ENCODE measurements around the gene PMS1. TPM values are rescaled to one million over a fixed set of nuclear protein-coding genes. Genes with fewer than 3 reads are reported as not detected.

PMS1 gene
- total and polyA plus RNA-seq, 4 donors, result 6.8 to 40.3 (median 18.4) TPM

- TF ChIP-seq CTCF (IDR thresholded peaks at IDR 0.05; ENCODE audit: control extremely low read depth, extremely low read depth), result no peak
- DNase-seq (no peak), ATAC-seq (ENCODE audit: insufficient read depth, low FRiP score) (no peak)
- Histone ChIP-seq H3K27ac (ENCODE audit: low read depth in 1 of 2, low read length in 1 of 2) (no peak overlapping the region), H3K4me1 (ENCODE audit: control insufficient read depth in 5 of 5, insufficient read depth in 5 of 5, low read length in 5 of 5) (no peaks in the 10 kb centered on the region), H3K36me3 (ENCODE audit: control insufficient read depth in 4 of 4, insufficient read depth in 4 of 4, low read length in 4 of 4) (peaks cover 1 to 5% (median 3%) of the 10 kb centered on the region in 4 donors), H3K27me3 (ENCODE audit: control insufficient read depth in 3 of 3, insufficient read depth in 3 of 3, low read length in 2 of 3) (no peaks in the 10 kb centered on the region), H3K4me3 (no peak overlapping the region), H3K9me3 (ENCODE audit: control insufficient read depth in 4 of 4, insufficient read depth in 3 of 4, low read length in 3 of 4) (peaks cover 0 to 2% (median 0%) of the 10 kb centered on the region in 4 donors), H3K9ac (ENCODE audit: insufficient read depth in 1 of 2, low read length in 2 of 2) (no peak overlapping the region)
- 80 to 83% methylated on average over 4 of the region's 4 CpGs for WGBS, 2 donors
Observed at GRCh38 chr2:189874586-189875320, 90.5 kb downstream of the PMS1 start.

GRCh38 chr2:189876271-189876670 lies 92.0 kb downstream of the PMS1 start:
- ATAC-seq (ENCODE audit: insufficient read depth, low FRiP score) (no peak), DNase-seq (no peak)
- H3K9ac ChIP-seq (ENCODE audit: insufficient read depth in 1 of 2, low read length in 2 of 2), result no peak overlapping the region
- peaks cover 0 to 2% (median 0%) of the 10 kb centered on the region in 4 donors for H3K9me3 ChIP-seq (ENCODE audit: control insufficient read depth in 4 of 4, insufficient read depth in 3 of 4, low read length in 3 of 4)
- TF ChIP-seq CTCF (IDR thresholded peaks at IDR 0.05; ENCODE audit: control extremely low read depth, extremely low read depth), result no peak
- no peak overlapping the region for H3K4me3 ChIP-seq
- no peak overlapping the region for H3K27ac ChIP-seq (ENCODE audit: low read depth in 1 of 2, low read length in 1 of 2)
- no peaks in the 10 kb centered on the region for H3K27me3 ChIP-seq (ENCODE audit: control insufficient read depth in 3 of 3, insufficient read depth in 3 of 3, low read length in 2 of 3)
- H3K36me3 ChIP-seq (ENCODE audit: control insufficient read depth in 4 of 4, insufficient read depth in 4 of 4, low read length in 4 of 4), result peaks cover 1 to 5% (median 3%) of the 10 kb centered on the region in 4 donors
- 49 to 64% methylated on average over 2 of the region's 2 CpGs for WGBS, 2 donors
- H3K4me1 ChIP-seq (ENCODE audit: control insufficient read depth in 5 of 5, insufficient read depth in 5 of 5, low read length in 5 of 5), result peaks cover 0 to 6% (median 0%) of the 10 kb centered on the region in 5 donors

- no peak overlapping the region for H3K9ac ChIP-seq (ENCODE audit: insufficient read depth in 1 of 2, low read length in 2 of 2)
- H3K27me3 ChIP-seq (ENCODE audit: control insufficient read depth in 3 of 3, insufficient read depth in 3 of 3, low read length in 2 of 3), result no peaks in the 10 kb centered on the region
- H3K4me1 ChIP-seq (ENCODE audit: control insufficient read depth in 5 of 5, insufficient read depth in 5 of 5, low read length in 5 of 5), result peaks cover 0 to 6% (median 0%) of the 10 kb centered on the region in 5 donors
- H3K27ac ChIP-seq (ENCODE audit: low read depth in 1 of 2, low read length in 1 of 2), result no peak overlapping the region
- H3K36me3 ChIP-seq (ENCODE audit: control insufficient read depth in 4 of 4, insufficient read depth in 4 of 4, low read length in 4 of 4), result peaks cover 1 to 5% (median 3%) of the 10 kb centered on the region in 4 donors
- WGBS, 2 donors, result 92 to 93% methylated on average over 8 of the region's 8 CpGs
- H3K4me3 ChIP-seq, result no peak overlapping the region
- no peak for DNase-seq
- TF ChIP-seq CTCF (IDR thresholded peaks at IDR 0.05; ENCODE audit: control extremely low read depth, extremely low read depth), result no peak
- peaks cover 0 to 2% (median 0%) of the 10 kb centered on the region in 4 donors for H3K9me3 ChIP-seq (ENCODE audit: control insufficient read depth in 4 of 4, insufficient read depth in 3 of 4, low read length in 3 of 4)
- ATAC-seq (ENCODE audit: insufficient read depth, low FRiP score), result no peak
Observed at GRCh38 chr2:189879716-189880081, 95.4 kb downstream of the PMS1 start.
